Mesodermal cell (in vitro differentiated cells): ENCODE data around the gene SRSF10. TPM values are rescaled to one million over a fixed set of nuclear protein-coding genes. Genes with fewer than 3 reads are reported as not detected.

Experiments
- H3K27ac ChIP-seq: 2 replicates; pipeline ENCODE4 v1.7.0; 2013; ENCODE audit warnings: mild to moderate bottlenecking, low read depth, low read length, moderate library complexity; ENCODE audit not compliant: severe bottlenecking
- H3K36me3 ChIP-seq: 2 replicates; pipeline ENCODE4 v1.7.1; 2013; ENCODE audit warnings: mild to moderate bottlenecking, low read length, moderate library complexity; ENCODE audit not compliant: control insufficient read depth, insufficient read depth
- H3K4me1 ChIP-seq: one replicate; pipeline ENCODE4 v1.7.1; 2013; ENCODE audit warnings: mild to moderate bottlenecking, low read length; ENCODE audit not compliant: insufficient read depth, control insufficient read depth, poor library complexity, severe bottlenecking
- H3K4me3 ChIP-seq: 2 replicates; pipeline ENCODE4 v1.7.0; 2013; ENCODE audit warnings: low read length, control low read depth, mild to moderate bottlenecking; ENCODE audit not compliant: insufficient read depth, poor library complexity, severe bottlenecking; ENCODE audit errors: extremely low read depth
- H3K9me3 ChIP-seq: 2 replicates; pipeline ENCODE4 v1.7.1; 2013; ENCODE audit warnings: mild to moderate bottlenecking, low read length, moderate library complexity; ENCODE audit not compliant: control insufficient read depth
- WGBS, 2 experiments: methylation state at CpG; one replicate each; pipeline ENCODE4 v1.1.5; 2013; ENCODE audit warnings: missing lambda C conversion rate in 2 of 2; ENCODE audit not compliant: insufficient coverage in 2 of 2; 5-methylcytosine and 5-hydroxymethylcytosine counted together
- polyA plus RNA-seq, 2 experiments: library from polyadenylated mRNA; stranded (reverse); fragments of 50-300 nt; gene quantifications; one replicate each; pipeline ENCODE4 v1.2.3, GENCODE V29; 2013

Gene SRSF10
- polyA plus RNA-seq (2013, experiment 1 of 2): 88.4 TPM
- 95.4 TPM for polyA plus RNA-seq (2013, experiment 2 of 2)

DNA sequence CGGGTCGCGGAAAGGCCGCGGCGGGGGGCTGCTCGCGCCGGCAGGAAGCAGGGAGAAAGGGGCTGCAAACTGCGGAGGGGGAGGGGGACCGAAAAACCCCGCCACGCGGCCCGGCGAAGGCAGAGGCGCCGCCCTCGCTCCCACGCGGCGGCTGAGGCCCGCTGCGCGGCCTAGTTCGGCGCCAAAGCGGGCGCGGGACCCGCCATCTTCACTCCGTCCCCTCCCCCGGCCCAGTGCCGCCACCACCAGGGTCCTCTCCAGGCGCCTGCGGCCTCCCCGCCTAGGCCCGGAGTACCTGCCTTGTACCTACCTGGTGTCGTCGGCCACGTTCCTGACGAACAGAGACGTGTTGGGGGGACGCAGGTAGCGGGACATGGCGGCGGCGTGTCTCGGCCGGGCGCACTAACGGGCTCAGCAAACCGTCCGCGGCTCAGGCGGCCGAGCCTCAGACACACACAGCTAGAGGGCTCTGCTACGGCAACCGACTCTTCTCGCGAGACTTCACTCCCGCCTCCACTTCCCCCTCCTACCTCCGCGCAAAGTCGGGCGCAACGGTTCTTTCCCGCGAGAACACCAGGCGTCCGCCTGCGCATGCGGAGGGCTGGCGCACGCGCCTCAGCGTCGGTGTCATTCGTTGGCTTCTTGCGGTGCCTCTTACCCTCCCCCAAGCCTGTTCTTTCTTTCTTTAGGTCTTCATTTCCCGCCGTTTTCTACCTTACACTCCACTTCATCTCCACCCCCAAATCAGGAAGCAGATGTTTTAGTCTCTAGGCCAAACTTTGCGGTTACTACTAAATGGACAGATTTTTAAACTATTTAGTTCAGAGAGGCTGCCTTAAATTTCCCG lies at the start of gene SRSF10:
SRSF10 (minus strand) TSS at position 447 of the 847 bp plus-strand sequence; CDS start at position 375, 72 bp downstream.
- WGBS, 2 experiments: 1% methylated on average over 59 to 82 of the region's 84 CpGs
- peak within 1 kb of the TSS; percentile 98 for H3K27ac ChIP-seq

DNA sequence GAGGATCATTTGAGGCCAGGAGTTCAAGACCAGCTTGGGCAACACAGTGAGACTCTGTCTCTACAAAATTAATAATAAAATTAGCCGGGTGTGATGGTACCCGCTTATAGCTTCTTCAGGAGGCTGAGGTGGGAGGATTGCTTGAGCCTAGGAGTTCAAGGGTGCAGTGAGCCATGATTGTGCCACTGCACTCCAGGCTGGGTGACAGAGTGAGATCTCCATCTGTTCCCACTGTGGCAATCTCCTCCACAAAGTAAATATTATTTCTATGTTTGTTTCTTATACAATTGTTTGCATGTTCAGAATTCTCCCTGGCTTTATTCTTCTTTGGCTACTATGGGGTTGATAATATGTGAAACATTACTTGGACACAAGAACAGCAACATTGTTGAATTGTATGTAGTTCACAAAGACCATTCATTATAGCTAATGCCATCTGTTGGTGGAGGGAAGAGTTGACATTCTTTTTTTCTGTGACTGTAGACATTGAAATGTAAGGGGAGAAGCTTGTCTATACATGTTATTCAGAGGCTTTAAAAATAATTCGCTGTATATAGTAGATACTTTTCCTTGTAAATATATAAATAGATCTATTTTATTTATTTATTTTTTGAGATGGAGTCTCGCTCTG lies 47.8 kb upstream of the SRSF10 start:
- no peaks in the 10 kb centered on the region for H3K9me3 ChIP-seq
- 40 to 96% methylated on average over 1 to 3 of the region's 4 CpGs for WGBS, 2 experiments
- H3K27ac ChIP-seq: no peak overlapping the region
- H3K4me3 ChIP-seq: no peak overlapping the region
- no peaks in the 10 kb centered on the region for H3K36me3 ChIP-seq
- H3K4me1 ChIP-seq: no peaks in the 10 kb centered on the region

More for the DNA sequence above, at the start of gene SRSF10:
- H3K4me3 ChIP-seq: peak within 1 kb of the TSS; percentile 89
- peaks cover 5% of the 10 kb centered on the region for H3K4me1 ChIP-seq
- no peaks in the 10 kb centered on the region for H3K9me3 ChIP-seq
- H3K36me3 ChIP-seq: peaks cover 30% of the 10 kb centered on the region

DNA sequence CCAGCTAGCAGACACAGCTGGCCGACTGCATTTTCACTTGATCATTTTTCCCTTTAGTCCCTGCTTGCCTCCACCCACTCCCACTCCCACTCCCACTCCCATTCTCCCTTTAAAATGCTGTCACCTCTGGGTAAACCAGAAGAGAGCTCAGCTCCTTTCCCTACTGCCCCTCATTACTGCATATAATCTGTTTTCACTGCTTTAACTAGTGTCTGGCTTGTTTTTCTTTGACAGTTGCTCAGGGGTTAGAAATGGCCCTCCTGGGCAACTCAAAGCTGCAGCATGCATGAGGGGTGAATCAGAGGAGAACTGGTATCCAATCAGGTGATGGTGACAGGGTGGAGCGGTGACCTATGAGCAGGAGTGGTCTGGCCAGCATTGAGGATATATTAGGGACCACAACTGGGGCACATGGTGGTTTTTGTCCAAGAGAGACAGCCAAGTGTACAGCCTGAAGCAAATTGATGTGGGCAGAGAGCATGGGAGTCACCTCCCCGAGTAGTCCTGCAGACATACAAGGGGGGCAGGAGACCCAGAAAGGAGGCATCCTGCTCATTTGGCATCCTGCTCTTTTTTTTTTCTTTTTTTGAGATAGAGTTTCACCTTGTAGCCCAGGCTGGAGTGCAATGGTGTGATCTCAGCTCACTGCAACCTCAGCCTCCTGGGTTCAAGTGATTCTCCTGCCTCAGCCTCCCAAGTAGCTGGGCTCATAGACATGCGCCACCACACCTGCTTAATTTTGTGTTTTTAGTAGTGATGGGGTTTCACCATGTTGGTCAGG lies 42.6 kb upstream of the SRSF10 start:
- Histone ChIP-seq H3K27ac (peak overlapping the region; percentile 82), H3K4me1 (peaks cover 36% of the 10 kb centered on the region), H3K4me3 (no peak overlapping the region), H3K9me3 (no peaks in the 10 kb centered on the region), H3K36me3 (no peaks in the 10 kb centered on the region)
- WGBS, 2 experiments: 61 to 69% methylated on average over 3 of the region's 4 CpGs

DNA sequence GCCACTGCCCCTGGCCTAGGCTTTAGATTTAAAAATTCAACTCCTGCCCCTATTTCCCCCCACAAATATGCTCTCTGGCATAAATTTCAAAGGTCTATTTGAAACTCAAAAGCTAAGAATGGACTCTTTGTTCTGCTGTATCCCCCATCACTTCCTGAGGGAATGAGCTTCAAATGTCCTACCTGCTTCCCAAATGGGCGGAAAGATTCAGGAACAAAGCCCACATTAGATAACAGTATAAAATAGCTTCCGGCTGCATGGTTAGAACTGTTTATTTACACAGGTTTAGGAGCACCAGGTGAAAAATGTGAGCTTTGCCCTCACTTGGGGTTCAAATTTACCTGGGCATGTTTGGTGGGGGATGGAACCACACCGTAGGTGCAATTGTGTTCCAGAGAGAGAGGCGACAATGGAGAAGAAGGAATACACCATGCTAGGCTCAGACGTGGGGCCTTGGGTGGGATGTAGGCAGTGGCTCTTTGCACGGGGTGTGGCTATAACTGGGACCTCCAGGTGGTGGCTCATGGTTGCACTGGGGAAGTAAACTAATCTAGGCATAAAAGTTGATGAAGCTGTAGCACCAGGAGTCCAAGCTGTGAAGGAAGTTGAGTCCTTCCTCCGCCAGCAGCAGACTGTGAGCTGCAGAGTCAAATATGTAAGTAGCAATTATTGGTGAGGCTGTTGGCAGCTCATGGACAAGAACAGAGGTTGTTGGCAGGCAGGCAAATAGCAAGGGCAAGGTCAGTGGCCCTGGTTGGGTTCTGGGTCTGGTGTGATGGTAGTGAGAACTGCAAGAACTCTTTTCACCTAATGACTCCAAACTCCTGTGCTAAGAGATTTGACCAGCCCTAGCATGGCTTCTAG lies 41.5 kb upstream of the SRSF10 start:
- H3K27ac ChIP-seq: peak overlapping the region; percentile 82
- 97 to 100% methylated on average over 5 to 7 of the region's 7 CpGs for WGBS, 2 experiments

DNA sequence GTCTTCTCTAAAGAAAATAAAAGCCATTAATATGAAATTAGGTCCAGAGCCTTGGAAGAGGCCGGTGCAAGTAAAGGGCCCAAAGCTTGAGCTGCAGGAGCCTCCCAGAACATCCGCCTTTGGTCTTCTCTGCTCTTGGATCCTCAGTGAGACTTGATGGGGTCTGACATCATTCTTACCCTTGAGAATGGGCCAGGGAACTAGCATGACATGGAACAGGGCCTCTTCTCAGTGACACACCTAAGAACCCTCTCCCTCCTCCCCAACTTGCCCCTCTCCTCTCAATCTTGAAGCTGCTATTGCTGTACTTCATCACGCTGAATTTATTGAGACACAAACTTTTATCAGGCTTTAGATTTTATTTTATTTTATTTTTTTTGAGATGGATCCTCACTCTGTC lies 40.3 kb upstream of the SRSF10 start:
- no peak overlapping the region for H3K4me3 ChIP-seq
- no peak overlapping the region for H3K27ac ChIP-seq
- H3K36me3 ChIP-seq: no peaks in the 10 kb centered on the region
- H3K4me1 ChIP-seq: peaks cover 36% of the 10 kb centered on the region
- WGBS, 2 experiments: 96 to 100% methylated on average over 2 of the region's 3 CpGs
- H3K9me3 ChIP-seq: no peaks in the 10 kb centered on the region

More for the DNA sequence above, 41.5 kb upstream of the SRSF10 start:
- Histone ChIP-seq H3K4me3 (no peak overlapping the region), H3K36me3 (no peaks in the 10 kb centered on the region), H3K9me3 (no peaks in the 10 kb centered on the region), H3K4me1 (peaks cover 36% of the 10 kb centered on the region)

DNA sequence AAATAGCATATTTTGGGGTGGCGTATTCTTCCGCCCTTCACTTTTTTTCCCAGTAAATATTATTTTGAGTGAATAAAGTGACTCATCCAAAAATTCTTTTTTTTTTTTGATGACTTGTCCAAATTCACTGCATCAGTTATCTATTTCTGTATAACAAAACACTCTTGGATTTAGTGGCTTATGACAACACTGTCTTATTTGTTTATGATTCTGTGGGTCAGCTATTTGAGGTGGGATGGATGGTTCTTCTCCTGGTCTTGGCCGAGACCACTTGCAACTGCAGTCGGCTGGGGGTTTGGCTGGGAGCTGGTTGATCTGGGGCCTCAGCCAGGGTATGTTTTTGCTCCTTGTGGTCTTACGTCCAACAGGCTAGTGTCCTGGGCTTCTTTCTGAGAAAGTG lies 39.9 kb upstream of the SRSF10 start:
- Histone ChIP-seq H3K9me3 (no peaks in the 10 kb centered on the region), H3K36me3 (no peaks in the 10 kb centered on the region), H3K4me1 (peaks cover 36% of the 10 kb centered on the region), H3K4me3 (no peak overlapping the region), H3K27ac (no peak overlapping the region)
- 90 to 100% methylated on average over 2 of the region's 5 CpGs for WGBS, 2 experiments

DNA sequence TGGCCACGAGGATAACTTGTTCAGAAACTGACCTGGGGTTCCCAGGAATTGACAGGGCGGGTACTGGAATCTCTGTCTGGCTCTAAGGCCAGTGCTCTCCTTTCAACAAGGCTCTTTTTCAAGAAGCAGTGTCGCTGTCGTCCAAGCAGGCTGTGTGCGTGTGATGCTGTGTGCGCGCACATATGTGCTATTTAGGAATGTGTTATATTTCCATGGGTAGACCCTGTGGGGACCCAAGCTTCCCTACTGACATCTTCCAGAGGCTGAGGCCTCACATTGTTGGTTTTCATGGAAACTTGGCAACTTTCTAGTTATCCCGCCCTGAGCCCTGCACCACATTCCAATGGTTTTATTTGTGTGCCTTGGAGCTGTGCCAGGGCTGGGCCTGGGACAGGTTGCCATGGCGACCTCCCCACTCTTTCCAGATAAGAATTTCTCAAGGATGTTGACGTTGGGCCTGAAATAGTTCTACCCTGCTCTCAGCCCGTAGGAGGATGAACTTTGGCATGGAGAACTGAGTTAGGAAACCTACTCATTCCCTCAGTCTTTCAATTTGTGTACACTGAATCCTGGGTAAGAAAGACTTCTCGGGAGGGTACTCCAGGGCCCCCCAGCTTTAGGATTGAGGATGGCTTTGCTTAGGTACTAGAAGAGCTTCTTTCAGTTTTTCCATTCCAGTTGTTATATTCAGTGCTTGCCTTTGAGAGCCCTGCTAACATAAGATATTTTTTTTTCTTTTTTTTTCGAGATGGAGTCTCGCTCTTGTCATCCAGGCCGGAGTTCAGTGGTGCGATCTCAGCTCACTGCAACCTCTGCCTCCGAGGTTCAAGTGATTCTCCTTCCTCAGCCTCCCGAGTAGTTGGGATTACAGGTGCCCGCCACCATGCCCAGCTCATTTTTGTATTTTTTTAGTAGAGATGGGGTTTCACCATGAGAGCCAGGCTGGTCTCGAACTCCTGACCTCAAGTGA lies 38.8 kb upstream of the SRSF10 start:
- Histone ChIP-seq H3K4me3 (no peak overlapping the region), H3K27ac (peak overlapping the region; percentile 95)
- WGBS, 2 experiments: 82 to 87% methylated on average over 11 to 14 of the region's 20 CpGs

DNA sequence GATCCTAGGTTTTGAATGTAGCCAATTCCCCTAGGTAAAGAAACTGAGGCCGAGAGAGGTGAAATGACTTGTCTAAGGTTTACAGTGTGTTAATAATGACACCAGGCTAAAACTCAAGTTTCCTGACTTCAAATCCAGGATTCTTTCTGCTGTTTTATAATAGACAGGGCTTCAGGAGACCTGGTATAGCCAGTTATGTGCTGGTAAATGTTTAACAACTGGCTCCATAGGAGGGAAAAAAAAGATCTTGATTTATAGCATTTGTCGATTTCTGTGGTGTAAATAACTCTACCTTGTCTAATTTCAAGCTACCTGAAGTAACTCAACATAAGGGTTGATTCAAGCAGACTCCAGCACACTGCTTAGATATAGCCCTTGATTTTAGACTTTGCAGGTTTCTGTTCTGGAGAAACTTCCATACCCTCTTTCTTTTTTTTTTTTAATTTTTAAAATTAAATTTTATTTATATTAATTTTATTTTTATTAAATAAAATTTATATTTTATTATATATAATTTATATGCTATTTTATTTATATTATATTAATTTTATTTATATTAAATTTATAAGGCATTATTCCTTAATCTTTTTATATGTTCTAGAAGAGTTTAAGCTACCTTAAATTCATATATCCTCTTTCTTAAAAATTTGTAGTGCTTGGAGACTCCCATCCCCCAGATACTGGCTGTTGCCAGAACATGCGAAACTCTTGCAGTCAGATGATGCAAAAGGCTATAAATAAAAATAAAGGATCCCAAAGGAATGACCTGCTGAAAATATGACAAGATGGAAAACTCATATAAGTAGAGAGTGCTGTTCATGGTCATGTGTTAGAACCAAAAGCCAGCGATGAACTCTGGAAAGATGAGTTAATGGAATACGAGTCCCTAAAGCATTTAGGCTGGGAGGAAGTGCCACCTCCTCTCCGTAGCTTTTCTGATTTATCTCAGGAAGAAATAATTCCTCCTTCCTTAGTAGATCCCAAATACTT lies 35.4 kb upstream of the SRSF10 start:
- Histone ChIP-seq H3K4me1 (peaks cover 21% of the 10 kb centered on the region), H3K9me3 (no peaks in the 10 kb centered on the region), H3K4me3 (no peak overlapping the region), H3K36me3 (no peaks in the 10 kb centered on the region), H3K27ac (no peak overlapping the region)
- WGBS, 2 experiments: 77 to 100% methylated on average over 3 of the region's 6 CpGs

More for the DNA sequence above, 38.8 kb upstream of the SRSF10 start:
- H3K36me3 ChIP-seq: no peaks in the 10 kb centered on the region
- peaks cover 36% of the 10 kb centered on the region for H3K4me1 ChIP-seq
- H3K9me3 ChIP-seq: no peaks in the 10 kb centered on the region
